ENCODE results near the gene SCN2B. TPM values are rescaled to one million over a fixed set of nuclear protein-coding genes. Genes with fewer than 3 reads are reported as not detected.

SCN2B gene
- polyA plus RNA-seq, 1 of the 3 experiments (the other 2 are of a cell fraction), result 0.05 TPM

DNA sequence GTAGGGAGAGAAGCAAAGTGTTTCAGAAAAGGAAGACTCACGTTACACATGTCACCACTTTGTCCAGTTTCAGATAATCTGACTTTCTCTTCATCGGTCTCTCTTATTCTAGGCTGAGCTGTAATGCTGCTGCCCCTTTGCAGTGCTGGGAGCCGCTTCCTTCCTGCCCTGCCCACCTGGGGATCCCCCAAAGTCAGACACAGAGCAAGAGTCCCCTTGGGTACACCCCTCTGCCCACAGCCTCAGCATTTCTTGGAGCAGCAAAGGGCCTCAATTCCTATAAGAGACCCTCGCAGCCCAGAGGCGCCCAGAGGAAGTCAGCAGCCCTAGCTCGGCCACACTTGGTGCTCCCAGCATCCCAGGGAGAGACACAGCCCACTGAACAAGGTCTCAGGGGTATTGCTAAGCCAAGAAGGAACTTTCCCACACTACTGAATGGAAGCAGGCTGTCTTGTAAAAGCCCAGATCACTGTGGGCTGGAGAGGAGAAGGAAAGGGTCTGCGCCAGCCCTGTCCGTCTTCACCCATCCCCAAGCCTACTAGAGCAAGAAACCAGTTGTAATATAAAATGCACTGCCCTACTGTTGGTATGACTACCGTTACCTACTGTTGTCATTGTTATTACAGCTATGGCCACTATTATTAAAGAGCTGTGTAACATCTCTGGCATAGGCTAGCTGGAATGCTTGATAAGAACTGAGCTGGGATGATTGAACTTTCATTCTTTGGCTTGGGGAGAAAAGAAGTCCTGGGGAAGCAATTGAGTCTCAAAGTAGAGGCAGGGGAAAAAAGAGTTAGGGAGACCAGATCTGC is 58.4 kb downstream of the SCN2B start:
- Histone ChIP-seq H3K9me3 (no peaks in the 10 kb centered on the region), H4K20me1 (ENCODE audit: insufficient read depth) (no peaks in the 10 kb centered on the region), H3K9me2 (no peaks in the 10 kb centered on the region), H3K79me2 (ENCODE audit: insufficient read depth) (no peaks in the 10 kb centered on the region), H3K4me1 (ENCODE audit: control insufficient read depth in 1 of 2, insufficient read depth in 2 of 2, low read depth in 1 of 2, low read length in 1 of 2) (no peaks in the 10 kb centered on the region), H3K4me3 (ENCODE audit: low read depth in 2 of 2, low read length in 1 of 2) (no peak overlapping the region), H3K9ac (no peak overlapping the region), H3K4me2 (no peak overlapping the region), H2AFZ (ENCODE audit: low read depth) (no peak overlapping the region), H3K27me3 (ENCODE audit: insufficient read depth) (no peaks in the 10 kb centered on the region; the same call in 1 of the 2 replicates), H3K36me3 (replicated peaks in 1 of 2; ENCODE audit: control insufficient read depth in 1 of 2, insufficient read depth in 2 of 2, low read length in 1 of 2) (no peaks in the 10 kb centered on the region), H3K27ac (ENCODE audit: low read depth in 2 of 2, low read length in 1 of 2) (no peak overlapping the region), H3F3A (replicated peaks; ENCODE audit: insufficient read depth) (no peaks in the 10 kb centered on the region)
- 40% methylated on average over 6 of the region's 9 CpGs for WGBS (ENCODE audit: low lambda C conversion rate)
- CTCF ChIA-PET, result interaction anchor here (0.6 to 2.2 kb wide), 3 partner anchors 13 to 65 kb away, joined by 3 to 7 read pairs (median 4); no protein-coding TSS in a partner anchor
- no peak for TF ChIP-seq FOXM1 (IDR thresholded peaks at IDR 0.05; ENCODE audit: low read depth)
- TF ChIP-seq, protein P1, sequence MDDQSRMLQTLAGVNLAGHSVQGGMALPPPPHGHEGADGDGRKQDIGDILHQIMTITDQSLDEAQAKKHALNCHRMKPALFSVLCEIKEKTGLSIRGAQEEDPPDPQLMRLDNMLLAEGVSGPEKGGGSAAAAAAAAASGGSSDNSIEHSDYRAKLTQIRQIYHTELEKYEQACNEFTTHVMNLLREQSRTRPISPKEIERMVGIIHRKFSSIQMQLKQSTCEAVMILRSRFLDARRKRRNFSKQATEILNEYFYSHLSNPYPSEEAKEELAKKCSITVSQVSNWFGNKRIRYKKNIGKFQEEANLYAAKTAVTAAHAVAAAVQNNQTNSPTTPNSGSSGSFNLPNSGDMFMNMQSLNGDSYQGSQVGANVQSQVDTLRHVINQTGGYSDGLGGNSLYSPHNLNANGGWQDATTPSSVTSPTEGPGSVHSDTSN (IDR thresholded peaks at IDR 0.05), result no peak
- TF ChIP-seq, protein P2, sequence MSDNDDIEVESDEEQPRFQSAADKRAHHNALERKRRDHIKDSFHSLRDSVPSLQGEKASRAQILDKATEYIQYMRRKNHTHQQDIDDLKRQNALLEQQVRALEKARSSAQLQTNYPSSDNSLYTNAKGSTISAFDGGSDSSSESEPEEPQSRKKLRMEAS (IDR thresholded peaks at IDR 0.05; ENCODE audit: low read depth), result no peak
- TF ChIP-seq CHD2 (IDR thresholded peaks at IDR 0.05; ENCODE audit: low read length, partially characterized antibody), result no peak
- TF ChIP-seq YY1 (IDR thresholded peaks at IDR 0.05; ENCODE audit: low read depth), result no peak
- TF ChIP-seq POLR2AphosphoS5 (IDR thresholded peaks at IDR 0.05; ENCODE audit: low read depth, low read length), result no peak
- TF ChIP-seq, protein P3, sequence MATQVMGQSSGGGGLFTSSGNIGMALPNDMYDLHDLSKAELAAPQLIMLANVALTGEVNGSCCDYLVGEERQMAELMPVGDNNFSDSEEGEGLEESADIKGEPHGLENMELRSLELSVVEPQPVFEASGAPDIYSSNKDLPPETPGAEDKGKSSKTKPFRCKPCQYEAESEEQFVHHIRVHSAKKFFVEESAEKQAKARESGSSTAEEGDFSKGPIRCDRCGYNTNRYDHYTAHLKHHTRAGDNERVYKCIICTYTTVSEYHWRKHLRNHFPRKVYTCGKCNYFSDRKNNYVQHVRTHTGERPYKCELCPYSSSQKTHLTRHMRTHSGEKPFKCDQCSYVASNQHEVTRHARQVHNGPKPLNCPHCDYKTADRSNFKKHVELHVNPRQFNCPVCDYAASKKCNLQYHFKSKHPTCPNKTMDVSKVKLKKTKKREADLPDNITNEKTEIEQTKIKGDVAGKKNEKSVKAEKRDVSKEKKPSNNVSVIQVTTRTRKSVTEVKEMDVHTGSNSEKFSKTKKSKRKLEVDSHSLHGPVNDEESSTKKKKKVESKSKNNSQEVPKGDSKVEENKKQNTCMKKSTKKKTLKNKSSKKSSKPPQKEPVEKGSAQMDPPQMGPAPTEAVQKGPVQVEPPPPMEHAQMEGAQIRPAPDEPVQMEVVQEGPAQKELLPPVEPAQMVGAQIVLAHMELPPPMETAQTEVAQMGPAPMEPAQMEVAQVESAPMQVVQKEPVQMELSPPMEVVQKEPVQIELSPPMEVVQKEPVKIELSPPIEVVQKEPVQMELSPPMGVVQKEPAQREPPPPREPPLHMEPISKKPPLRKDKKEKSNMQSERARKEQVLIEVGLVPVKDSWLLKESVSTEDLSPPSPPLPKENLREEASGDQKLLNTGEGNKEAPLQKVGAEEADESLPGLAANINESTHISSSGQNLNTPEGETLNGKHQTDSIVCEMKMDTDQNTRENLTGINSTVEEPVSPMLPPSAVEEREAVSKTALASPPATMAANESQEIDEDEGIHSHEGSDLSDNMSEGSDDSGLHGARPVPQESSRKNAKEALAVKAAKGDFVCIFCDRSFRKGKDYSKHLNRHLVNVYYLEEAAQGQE (IDR thresholded peaks at IDR 0.05; ENCODE audit: low read depth, low read length), result no peak
- TF ChIP-seq TCF12 (IDR thresholded peaks at IDR 0.05), result no peak
- no peak for TF ChIP-seq NFIC (IDR thresholded peaks at IDR 0.05; ENCODE audit: borderline replicate concordance)
- TF ChIP-seq, protein P4, sequence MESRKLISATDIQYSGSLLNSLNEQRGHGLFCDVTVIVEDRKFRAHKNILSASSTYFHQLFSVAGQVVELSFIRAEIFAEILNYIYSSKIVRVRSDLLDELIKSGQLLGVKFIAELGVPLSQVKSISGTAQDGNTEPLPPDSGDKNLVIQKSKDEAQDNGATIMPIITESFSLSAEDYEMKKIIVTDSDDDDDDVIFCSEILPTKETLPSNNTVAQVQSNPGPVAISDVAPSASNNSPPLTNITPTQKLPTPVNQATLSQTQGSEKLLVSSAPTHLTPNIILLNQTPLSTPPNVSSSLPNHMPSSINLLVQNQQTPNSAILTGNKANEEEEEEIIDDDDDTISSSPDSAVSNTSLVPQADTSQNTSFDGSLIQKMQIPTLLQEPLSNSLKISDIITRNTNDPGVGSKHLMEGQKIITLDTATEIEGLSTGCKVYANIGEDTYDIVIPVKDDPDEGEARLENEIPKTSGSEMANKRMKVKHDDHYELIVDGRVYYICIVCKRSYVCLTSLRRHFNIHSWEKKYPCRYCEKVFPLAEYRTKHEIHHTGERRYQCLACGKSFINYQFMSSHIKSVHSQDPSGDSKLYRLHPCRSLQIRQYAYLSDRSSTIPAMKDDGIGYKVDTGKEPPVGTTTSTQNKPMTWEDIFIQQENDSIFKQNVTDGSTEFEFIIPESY (IDR thresholded peaks at IDR 0.05; ENCODE audit: borderline replicate concordance, low read depth), result no peak
- no peak for DNase-seq
- POLR2A ChIA-PET, result no interaction called here

All from SK-N-SH (cell line).